ENCODE data around the gene CDH13.

GRCh38 chr16:83407928-83408327 lies 781.2 kb downstream of the CDH13 start:
- TF ChIP-seq CTCF (conservative IDR thresholded peaks at IDR 0.05; ENCODE audit: low read length): no peak
- TF ChIP-seq EZH2phosphoT487 (IDR thresholded peaks at IDR 0.05; ENCODE audit: borderline replicate concordance, low read depth, low read length): no peak

All from OCI-LY7 (cell line).